Hematopoietic multipotent progenitor cell treated with erythropoietin and hydrocortisone succinate and interleukin-3 and kit ligand, for 6 days (in vitro differentiated cells): ENCODE data around the gene DNAH8.

Experiments used
- DNase-seq: peaks from one replicate; pipeline ENCODE4 v3.0.0-alpha.2; 2015

Gene DNAH8

GRCh38 chr6:38701551-38701950 lies 13.6 kb upstream of the DNAH8 start:
- DNase-seq: no peak

GRCh38 chr6:38702558-38703397 lies 12.3 kb upstream of the DNAH8 start, which contains the start of gene GLO1:
Gene GLO1 (minus strand): TSS chr6:38703145. CDS start chr6:38703054, 91 bp downstream.
- DNase-seq: peak; percentile 99

GRCh38 chr6:38703949-38704590 lies 11.0 kb upstream of the DNAH8 start:
- DNase-seq: no peak

- DNase-seq: no peak
Observed at GRCh38 chr6:38705924-38706323, 9.2 kb upstream of the DNAH8 start.

- DNase-seq: no peak
Observed at GRCh38 chr6:38708496-38708895, 6.6 kb upstream of the DNAH8 start.

- DNase-seq: peak; percentile 56
Observed at GRCh38 chr6:38713812-38714211, 1.3 kb upstream of the DNAH8 start.

GRCh38 chr6:38714239-38715015 lies 684 bp upstream of the DNAH8 start:
- peak; percentile 30 for DNase-seq

GRCh38 chr6:38716825-38717224 lies 1.7 kb downstream of the DNAH8 start:
- DNase-seq: no peak

- DNase-seq: no peak
Observed at GRCh38 chr6:38719358-38719757, 4.2 kb downstream of the DNAH8 start.

GRCh38 chr6:38720295-38720694 lies 5.2 kb downstream of the DNAH8 start:
- DNase-seq: no peak

GRCh38 chr6:38722038-38722437 lies 6.9 kb downstream of the DNAH8 start:
- no peak for DNase-seq

- DNase-seq: no peak
Observed at GRCh38 chr6:38722727-38723334, 7.7 kb downstream of the DNAH8 start.

- DNase-seq: no peak
Observed at GRCh38 chr6:38723783-38724182, 8.7 kb downstream of the DNAH8 start.

- DNase-seq: no peak
Observed at GRCh38 chr6:38724343-38724742, 9.2 kb downstream of the DNAH8 start.

- no peak for DNase-seq
Observed at GRCh38 chr6:38725414-38726183, 10.5 kb downstream of the DNAH8 start.

- no peak for DNase-seq
Observed at GRCh38 chr6:38728203-38728602, 13.1 kb downstream of the DNAH8 start.

GRCh38 chr6:38730140-38730862 lies 15.2 kb downstream of the DNAH8 start:
- no peak for DNase-seq

- no peak for DNase-seq
Observed at GRCh38 chr6:38736951-38737350, 21.8 kb downstream of the DNAH8 start.

- no peak for DNase-seq
Observed at GRCh38 chr6:38738261-38738660, 23.1 kb downstream of the DNAH8 start.

GRCh38 chr6:38739532-38739931 lies 24.4 kb downstream of the DNAH8 start:
- DNase-seq: peak; percentile 33

GRCh38 chr6:38749473-38749872 lies 34.4 kb downstream of the DNAH8 start:
- no peak for DNase-seq
